PC-3 (cell line): ENCODE results near the gene BACE2. TPM values are rescaled to one million over a fixed set of nuclear protein-coding genes. Genes with fewer than 3 reads are reported as not detected.

Experiments used
- ATAC-seq: fragments of 200-7000 bp; cut with Tn5 transposase; 2 replicates; pipeline ENCODE4 v1.9.1; 2020; ENCODE audit warnings: mild to moderate bottlenecking, moderate library complexity
- BruUV-seq: library from RNA; stranded (reverse); fragments of 400-500 nt; replicated peaks from 2 replicates; lab custom pipeline; 2021; lab: Mats Ljungman, UMichigan
- CTCF ChIA-PET: fragments of 300-600 bp; sonication (Branson Sonifier 250); formaldehyde crosslinking; loops from one replicate; lab custom pipeline; 2022; ENCODE audit warnings: antibody characterized with exemption; lab: Charles Lee
- POLR2A ChIA-PET: fragments of 300-600 bp; sonication (Branson Sonifier 250); formaldehyde crosslinking; loops from one replicate; lab custom pipeline; 2022; ENCODE audit warnings: antibody characterized with exemption; ENCODE audit not compliant: unreplicated experiment; lab: Charles Lee
- DNase-seq: peaks from one replicate; pipeline ENCODE4 v3.0.0-alpha.2; 2015
- H2AFZ ChIP-seq: fragments of 300-600 bp; sonication (generic); 2 replicates; pipeline ENCODE4 v1.6.0; 2016; ENCODE audit warnings: antibody characterized with exemption, low read length
- H3F3A ChIP-seq: fragments of 300-600 bp; sonication (generic); one replicate; pipeline ENCODE4 v1.6.0; 2017; ENCODE audit warnings: antibody characterized with exemption, low read length, control low read depth, mild to moderate bottlenecking; ENCODE audit not compliant: unreplicated experiment
- H3K27ac ChIP-seq: fragments of 300-600 bp; sonication (generic); 2 replicates; pipeline ENCODE4 v1.5.1; 2016; ENCODE audit warnings: mild to moderate bottlenecking, low read length
- H3K27me3 ChIP-seq: fragments of 300-600 bp; sonication (generic); 2 replicates; pipeline ENCODE4 v1.6.1; 2016; ENCODE audit warnings: low read length, mixed read lengths
- H3K36me3 ChIP-seq: fragments of 300-600 bp; sonication (generic); 2 replicates; pipeline ENCODE4 v1.6.1; 2016; ENCODE audit warnings: low read depth, mixed run types, low read length, mixed read lengths
- H3K4me1 ChIP-seq: fragments of 300-600 bp; sonication (generic); 2 replicates; pipeline ENCODE4 v1.5.1; 2016; ENCODE audit warnings: low read length; ENCODE audit not compliant: insufficient read depth
- H3K4me2 ChIP-seq: fragments of 300-600 bp; sonication (generic); 2 replicates; pipeline ENCODE4 v1.6.0; 2016; ENCODE audit warnings: low read length
- H3K4me3 ChIP-seq: fragments of 300-600 bp; sonication (generic); 2 replicates; pipeline ENCODE4 v1.5.1; 2016; ENCODE audit warnings: mild to moderate bottlenecking, low read length, mixed read lengths
- H3K79me2 ChIP-seq: fragments of 300-600 bp; sonication (generic); 2 replicates; pipeline ENCODE4 v1.6.1; 2017; ENCODE audit warnings: low read length, mixed read lengths
- H3K9ac ChIP-seq: fragments of 300-600 bp; sonication (generic); 2 replicates; pipeline ENCODE4 v1.6.0; 2016; ENCODE audit warnings: mild to moderate bottlenecking, low read length
- H3K9me2 ChIP-seq: fragments of 300-600 bp; sonication (generic); replicated peaks from 2 replicates; pipeline ENCODE4 v1.6.1; 2016; ENCODE audit warnings: mixed run types, low read length, mixed read lengths
- H3K9me3 ChIP-seq: fragments of 300-600 bp; sonication (generic); 2 replicates; pipeline ENCODE4 v1.6.1; 2016; ENCODE audit warnings: low read length, mixed read lengths
- H4K20me1 ChIP-seq: fragments of 300-600 bp; sonication (generic); 2 replicates; pipeline ENCODE4 v1.6.1; 2016; ENCODE audit warnings: low read length, mixed read lengths
- CTCF ChIP-seq: fragments of 300-600 bp; sonication (generic); conservative IDR thresholded peaks from 2 replicates; pipeline ENCODE4 v1.5.1; 2017; ENCODE audit warnings: antibody characterized with exemption, low read depth, mild to moderate bottlenecking, low read length
- EZH2 ChIP-seq: fragments of 300-600 bp; sonication (generic); IDR thresholded peaks from one replicate; pipeline ENCODE4 v1.6.1; 2017; ENCODE audit warnings: antibody characterized with exemption, mild to moderate bottlenecking, low read length; ENCODE audit not compliant: unreplicated experiment
- EZH2phosphoT487 ChIP-seq: fragments of 300-600 bp; sonication (generic); IDR thresholded peaks from 2 replicates; pipeline ENCODE4 v1.6.1; 2018; ENCODE audit warnings: mild to moderate bottlenecking, antibody characterized with exemption, low read length, borderline replicate concordance
- intact Hi-C: fragments of 100-400 bp; cut with micrococcal nuclease; formaldehyde crosslinking; loops from 2 replicates; pipeline ENCODE4 v1.9.0; 2023
- total RNA-seq: library from RNA; depleted of rRNA; stranded (reverse); fragments of >200 nt; gene quantifications from 2 replicates; pipeline ENCODE4 v1.2.3, GENCODE V29; 2014

Gene BACE2
- total RNA-seq, 1 experiment from 2014 or later = 89.2 TPM

- DNase-seq (no peak), ATAC-seq (no peak)
- Histone ChIP-seq H3F3A (no peaks in the 10 kb centered on the region), H2AFZ (no peak overlapping the region), H3K27me3 (no peaks in the 10 kb centered on the region), H3K4me1 (no peaks in the 10 kb centered on the region), H3K79me2 (no peaks in the 10 kb centered on the region), H3K27ac (no peak overlapping the region), H3K9ac (no peak overlapping the region), H4K20me1 (no peaks in the 10 kb centered on the region), H3K4me2 (no peak overlapping the region), H3K4me3 (no peak overlapping the region), H3K9me3 (no peaks in the 10 kb centered on the region), H3K9me2 (no peaks in the 10 kb centered on the region), H3K36me3 (peaks cover 8% of the 10 kb centered on the region; the same call in 1 of the 2 replicates)
- TF ChIP-seq EZH2 = no peak
- no peak for TF ChIP-seq CTCF
- intact Hi-C loops = no loop called here
- no TSS peak for BruUV-seq
- ChIA-PET POLR2A (no interaction called here), CTCF (no interaction called here)
Measured at GRCh38 chr21:41228958-41229357, 61.0 kb downstream of the BACE2 start.

GRCh38 chr21:41229509-41230248, 61.7 kb downstream of the BACE2 start:
- H3K4me3 ChIP-seq = no peak overlapping the region

More at GRCh38 chr21:41229509-41230248, 61.7 kb downstream of the BACE2 start:
- Histone ChIP-seq H3K4me1 (no peaks in the 10 kb centered on the region), H3K79me2 (no peaks in the 10 kb centered on the region), H3K27me3 (no peaks in the 10 kb centered on the region), H3K27ac (no peak overlapping the region), H3K36me3 (peaks cover 8% of the 10 kb centered on the region; the same call in 1 of the 2 replicates), H3K9me3 (no peaks in the 10 kb centered on the region), H3F3A (no peaks in the 10 kb centered on the region), H2AFZ (no peak overlapping the region), H3K9me2 (no peaks in the 10 kb centered on the region), H3K9ac (no peak overlapping the region), H3K4me2 (no peak overlapping the region), H4K20me1 (no peaks in the 10 kb centered on the region)
- DNase-seq (no peak), ATAC-seq (no peak)
- POLR2A ChIA-PET = no interaction called here
- TF ChIP-seq CTCF = no peak
- no peak for TF ChIP-seq EZH2
- no peak for TF ChIP-seq EZH2phosphoT487
- BruUV-seq = no TSS peak
- intact Hi-C loops = no loop called here
- CTCF ChIA-PET = no interaction called here
